ENCODE data around the gene CFB.

CFB gene

GRCh38 chr6:31958741-31959739, 13.1 kb downstream of the CFB start, which contains the start of the genes NELFE and SKIC2:
Gene NELFE (minus strand): TSS chr6:31958971. CDS start chr6:31958446, 525 bp downstream.
Gene SKIC2 (plus strand): TSS chr6:31959175. CDS start chr6:31959193, 18 bp downstream.
- 1% methylated on average over 59 of the region's 59 CpGs for WGBS, 2 experiments
- Histone ChIP-seq H3K4me3 (ENCODE audit: insufficient read depth, low read depth, low read length) (peak within 1 kb of the TSS; percentile 94), H3K27ac (ENCODE audit: insufficient read depth, low read depth, low read length, poor library complexity, severe bottlenecking) (peak within 1 kb of the TSS; percentile 72), H3K9me3 (ENCODE audit: control insufficient read depth, low read length) (no peaks in the 10 kb centered on the region), H3K27me3 (ENCODE audit: control insufficient read depth, insufficient read depth, low read length, poor library complexity, severe bottlenecking) (no peaks in the 10 kb centered on the region), H3K4me1 (ENCODE audit: control insufficient read depth, insufficient read depth, low read length) (peaks cover 11% of the 10 kb centered on the region), H3K36me3 (ENCODE audit: control insufficient read depth, insufficient read depth, low read length) (peaks cover 48% of the 10 kb centered on the region)

DNA sequence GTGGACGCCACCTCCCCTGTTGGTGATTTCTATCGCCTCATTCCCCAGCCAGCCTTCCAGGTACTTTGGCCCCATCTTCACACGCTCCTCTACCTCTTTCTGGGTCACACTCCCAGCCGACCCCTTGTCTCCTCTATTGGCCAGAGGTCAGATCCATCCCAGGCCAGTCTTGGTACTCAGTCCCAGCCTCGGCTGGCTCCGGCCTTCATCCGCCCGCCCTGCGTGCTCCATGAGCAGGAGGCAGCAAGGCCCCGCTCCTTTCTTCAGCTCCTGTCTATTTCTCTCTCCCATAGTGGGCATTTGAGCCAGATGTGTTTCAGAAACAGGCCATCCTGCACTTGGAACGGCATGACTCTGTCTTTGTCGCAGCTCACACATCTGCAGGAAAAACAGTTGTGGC, 15.7 kb downstream of the CFB start:
- Histone ChIP-seq H3K4me1 (ENCODE audit: control insufficient read depth, insufficient read depth, low read length) (peaks cover 11% of the 10 kb centered on the region), H3K27me3 (ENCODE audit: control insufficient read depth, insufficient read depth, low read length, poor library complexity, severe bottlenecking) (no peaks in the 10 kb centered on the region), H3K9me3 (ENCODE audit: control insufficient read depth, low read length) (no peaks in the 10 kb centered on the region), H3K4me3 (ENCODE audit: insufficient read depth, low read depth, low read length) (no peak overlapping the region), H3K27ac (ENCODE audit: insufficient read depth, low read depth, low read length, poor library complexity, severe bottlenecking) (no peak overlapping the region), H3K36me3 (ENCODE audit: control insufficient read depth, insufficient read depth, low read length) (peaks cover 45% of the 10 kb centered on the region)
- WGBS, 2 experiments: 91% methylated on average over 12 of the region's 12 CpGs

DNA sequence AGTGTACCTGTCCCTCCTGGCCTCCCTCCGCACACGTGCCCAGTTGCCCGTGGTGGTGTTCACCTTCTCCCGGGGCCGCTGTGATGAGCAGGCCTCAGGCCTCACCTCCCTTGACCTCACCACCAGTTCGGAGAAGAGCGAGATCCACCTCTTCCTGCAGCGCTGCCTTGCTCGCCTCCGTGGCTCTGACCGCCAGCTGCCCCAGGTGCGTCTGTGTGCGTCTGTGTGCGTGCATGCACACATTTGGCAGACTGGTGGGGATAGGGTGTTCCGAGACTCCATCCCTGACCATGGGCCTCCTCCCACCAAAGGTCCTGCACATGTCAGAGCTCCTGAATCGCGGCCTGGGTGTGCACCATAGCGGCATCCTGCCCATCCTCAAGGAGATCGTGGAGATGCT, 18.0 kb downstream of the CFB start:
- WGBS, 2 experiments: 96 to 97% methylated on average over 19 of the region's 19 CpGs
- H3K27me3 ChIP-seq (ENCODE audit: control insufficient read depth, insufficient read depth, low read length, poor library complexity, severe bottlenecking): no peaks in the 10 kb centered on the region
- no peak overlapping the region for H3K27ac ChIP-seq (ENCODE audit: insufficient read depth, low read depth, low read length, poor library complexity, severe bottlenecking)
- no peak overlapping the region for H3K4me3 ChIP-seq (ENCODE audit: insufficient read depth, low read depth, low read length)
- peaks cover 58% of the 10 kb centered on the region for H3K36me3 ChIP-seq (ENCODE audit: control insufficient read depth, insufficient read depth, low read length)
- peaks cover 5% of the 10 kb centered on the region for H3K4me1 ChIP-seq (ENCODE audit: control insufficient read depth, insufficient read depth, low read length)
- no peaks in the 10 kb centered on the region for H3K9me3 ChIP-seq (ENCODE audit: control insufficient read depth, low read length)

GRCh38 chr6:31965700-31966099, 19.8 kb downstream of the CFB start:
- H3K9me3 ChIP-seq (ENCODE audit: control insufficient read depth, low read length): no peaks in the 10 kb centered on the region
- H3K27ac ChIP-seq (ENCODE audit: insufficient read depth, low read depth, low read length, poor library complexity, severe bottlenecking): no peak overlapping the region
- no peak overlapping the region for H3K4me3 ChIP-seq (ENCODE audit: insufficient read depth, low read depth, low read length)
- no peaks in the 10 kb centered on the region for H3K27me3 ChIP-seq (ENCODE audit: control insufficient read depth, insufficient read depth, low read length, poor library complexity, severe bottlenecking)
- WGBS, 2 experiments: 95 to 96% methylated on average over 13 of the region's 13 CpGs
- peaks cover 71% of the 10 kb centered on the region for H3K36me3 ChIP-seq (ENCODE audit: control insufficient read depth, insufficient read depth, low read length)
- peaks cover under 1% of the 10 kb centered on the region for H3K4me1 ChIP-seq (ENCODE audit: control insufficient read depth, insufficient read depth, low read length)

- no peak overlapping the region for H3K4me3 ChIP-seq (ENCODE audit: insufficient read depth, low read depth, low read length)
- H3K27me3 ChIP-seq (ENCODE audit: control insufficient read depth, insufficient read depth, low read length, poor library complexity, severe bottlenecking): no peaks in the 10 kb centered on the region
- H3K4me1 ChIP-seq (ENCODE audit: control insufficient read depth, insufficient read depth, low read length): peaks cover 7% of the 10 kb centered on the region
- WGBS, 2 experiments: 94 to 95% methylated on average over 7 of the region's 7 CpGs
- H3K27ac ChIP-seq (ENCODE audit: insufficient read depth, low read depth, low read length, poor library complexity, severe bottlenecking): no peak overlapping the region
- no peaks in the 10 kb centered on the region for H3K9me3 ChIP-seq (ENCODE audit: control insufficient read depth, low read length)
- peaks cover 69% of the 10 kb centered on the region for H3K36me3 ChIP-seq (ENCODE audit: control insufficient read depth, insufficient read depth, low read length)
Measured at GRCh38 chr6:31966506-31966905, 20.6 kb downstream of the CFB start.

DNA sequence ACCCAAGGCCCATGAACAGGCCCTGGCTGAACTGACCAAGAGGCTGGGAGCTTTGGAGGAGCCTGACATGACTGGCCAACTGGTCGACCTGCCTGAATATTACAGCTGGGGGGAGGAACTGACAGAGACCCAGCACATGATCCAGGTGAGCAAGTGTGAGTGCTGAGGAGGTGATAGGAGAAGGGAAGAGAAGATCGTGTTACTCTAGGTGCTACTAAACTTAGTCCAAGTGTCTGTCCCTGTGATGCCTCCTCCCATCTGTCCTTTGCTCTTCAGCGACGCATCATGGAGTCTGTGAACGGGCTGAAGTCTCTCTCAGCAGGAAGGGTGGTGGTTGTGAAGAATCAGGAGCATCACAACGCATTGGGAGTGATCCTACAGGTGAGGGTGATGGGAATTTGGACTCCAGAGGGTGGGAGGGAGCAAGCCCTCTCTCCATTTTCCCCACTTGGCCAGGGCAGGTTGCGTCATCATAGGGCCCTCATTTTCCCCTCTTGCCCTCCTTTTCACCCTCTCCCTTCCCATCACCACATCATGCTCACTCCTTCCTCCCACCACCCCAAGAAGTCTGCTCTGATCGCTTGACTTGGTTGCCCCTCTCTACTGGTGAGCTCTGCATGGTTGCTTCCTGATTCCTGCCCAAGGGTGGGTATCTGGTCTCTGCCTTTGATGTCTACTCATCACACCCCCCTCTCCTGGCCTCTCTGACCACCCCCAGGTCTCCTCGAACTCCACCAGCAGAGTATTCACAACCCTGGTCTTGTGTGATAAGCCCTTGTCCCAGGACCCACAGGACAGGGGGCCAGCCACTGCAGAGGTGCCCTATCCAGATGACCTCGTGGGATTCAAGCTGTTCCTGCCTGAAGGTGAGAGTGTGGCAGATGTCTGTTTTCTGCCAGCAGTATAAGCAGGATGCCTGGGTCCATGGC, 21.4 kb downstream of the CFB start:
- peaks cover 62% of the 10 kb centered on the region for H3K36me3 ChIP-seq (ENCODE audit: control insufficient read depth, insufficient read depth, low read length)
- no peak overlapping the region for H3K4me3 ChIP-seq (ENCODE audit: insufficient read depth, low read depth, low read length)
- no peak overlapping the region for H3K27ac ChIP-seq (ENCODE audit: insufficient read depth, low read depth, low read length, poor library complexity, severe bottlenecking)
- WGBS, 2 experiments: 92 to 95% methylated on average over 10 of the region's 10 CpGs
- no peaks in the 10 kb centered on the region for H3K9me3 ChIP-seq (ENCODE audit: control insufficient read depth, low read length)
- no peaks in the 10 kb centered on the region for H3K27me3 ChIP-seq (ENCODE audit: control insufficient read depth, insufficient read depth, low read length, poor library complexity, severe bottlenecking)
- peaks cover 7% of the 10 kb centered on the region for H3K4me1 ChIP-seq (ENCODE audit: control insufficient read depth, insufficient read depth, low read length)

- Histone ChIP-seq H3K27ac (ENCODE audit: insufficient read depth, low read depth, low read length, poor library complexity, severe bottlenecking) (no peak overlapping the region), H3K9me3 (ENCODE audit: control insufficient read depth, low read length) (no peaks in the 10 kb centered on the region), H3K4me3 (ENCODE audit: insufficient read depth, low read depth, low read length) (no peak overlapping the region), H3K27me3 (ENCODE audit: control insufficient read depth, insufficient read depth, low read length, poor library complexity, severe bottlenecking) (no peaks in the 10 kb centered on the region), H3K36me3 (ENCODE audit: control insufficient read depth, insufficient read depth, low read length) (peaks cover 55% of the 10 kb centered on the region), H3K4me1 (ENCODE audit: control insufficient read depth, insufficient read depth, low read length) (peaks cover 7% of the 10 kb centered on the region)
- WGBS, 2 experiments: 92 to 94% methylated on average over 3 of the region's 3 CpGs
Measured at GRCh38 chr6:31967926-31968320, 22.0 kb downstream of the CFB start.

- H3K4me1 ChIP-seq (ENCODE audit: control insufficient read depth, insufficient read depth, low read length): peaks cover 7% of the 10 kb centered on the region
- no peaks in the 10 kb centered on the region for H3K9me3 ChIP-seq (ENCODE audit: control insufficient read depth, low read length)
- H3K27ac ChIP-seq (ENCODE audit: insufficient read depth, low read depth, low read length, poor library complexity, severe bottlenecking): no peak overlapping the region
- WGBS, 2 experiments: 95% methylated on average over 11 of the region's 11 CpGs
- no peak overlapping the region for H3K4me3 ChIP-seq (ENCODE audit: insufficient read depth, low read depth, low read length)
- peaks cover 53% of the 10 kb centered on the region for H3K36me3 ChIP-seq (ENCODE audit: control insufficient read depth, insufficient read depth, low read length)
- H3K27me3 ChIP-seq (ENCODE audit: control insufficient read depth, insufficient read depth, low read length, poor library complexity, severe bottlenecking): no peaks in the 10 kb centered on the region
Measured at GRCh38 chr6:31968326-31968725, 22.4 kb downstream of the CFB start.

DNA sequence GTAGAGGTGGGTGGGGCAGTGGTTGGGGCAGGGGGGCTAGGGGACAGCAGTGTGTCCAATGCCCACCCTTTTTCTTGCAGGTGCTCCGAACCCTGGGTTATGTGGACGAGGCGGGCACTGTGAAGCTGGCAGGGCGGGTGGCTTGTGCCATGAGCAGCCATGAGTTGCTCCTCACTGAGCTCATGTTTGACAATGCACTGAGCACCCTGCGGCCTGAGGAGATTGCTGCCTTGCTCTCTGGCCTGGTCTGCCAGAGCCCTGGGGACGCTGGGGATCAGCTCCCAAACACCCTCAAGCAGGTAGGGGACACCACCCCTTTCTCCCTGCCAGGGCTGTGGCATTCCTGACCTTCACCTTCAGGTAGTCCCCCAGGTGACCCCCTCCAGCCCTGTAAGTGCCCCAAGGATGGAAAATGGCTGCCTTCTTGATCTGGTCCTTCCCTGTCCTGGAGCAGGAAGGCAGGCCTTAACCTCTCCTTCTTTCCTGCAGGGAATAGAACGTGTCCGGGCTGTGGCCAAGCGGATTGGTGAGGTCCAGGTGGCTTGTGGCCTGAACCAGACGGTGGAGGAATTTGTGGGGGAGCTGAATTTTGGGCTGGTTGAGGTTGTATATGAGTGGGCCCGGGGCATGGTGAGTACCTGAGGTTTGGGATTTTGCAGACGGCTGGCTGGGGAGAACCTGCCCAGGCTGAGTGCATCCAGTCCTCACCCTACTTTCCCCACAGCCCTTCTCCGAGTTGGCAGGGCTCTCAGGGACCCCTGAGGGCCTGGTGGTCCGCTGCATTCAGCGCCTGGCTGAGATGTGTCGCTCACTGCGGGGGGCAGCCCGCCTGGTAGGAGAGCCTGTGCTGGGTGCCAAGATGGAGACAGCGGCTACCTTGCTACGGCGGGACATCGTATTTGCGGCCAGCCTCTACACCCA, 23.2 kb downstream of the CFB start:
- no peaks in the 10 kb centered on the region for H3K27me3 ChIP-seq (ENCODE audit: control insufficient read depth, insufficient read depth, low read length, poor library complexity, severe bottlenecking)
- H3K4me1 ChIP-seq (ENCODE audit: control insufficient read depth, insufficient read depth, low read length): peaks cover 7% of the 10 kb centered on the region
- H3K27ac ChIP-seq (ENCODE audit: insufficient read depth, low read depth, low read length, poor library complexity, severe bottlenecking): no peak overlapping the region
- H3K4me3 ChIP-seq (ENCODE audit: insufficient read depth, low read depth, low read length): no peak overlapping the region
- H3K9me3 ChIP-seq (ENCODE audit: control insufficient read depth, low read length): no peaks in the 10 kb centered on the region
- H3K36me3 ChIP-seq (ENCODE audit: control insufficient read depth, insufficient read depth, low read length): peaks cover 47% of the 10 kb centered on the region
- WGBS, 2 experiments: 95% methylated on average over 23 of the region's 23 CpGs

Data from ectodermal cell (in vitro differentiated cells).